ENCODE data around the gene ATP6V1G3.

- TF ChIP-seq CTCF (IDR thresholded peaks at IDR 0.05) (no peak), EZH2 (IDR thresholded peaks at IDR 0.05; ENCODE audit: borderline replicate concordance, insufficient read depth, low read depth, low read length, poor library complexity, severe bottlenecking) (no peak)
These were observed 3.8 kb upstream of the ATP6V1G3 start for GRCh38 chr1:198544265-198544664.

Data from B cell (primary cell).